ENCODE results near the gene GALNS.

The GALNS gene

GRCh38 chr16:88803264-88803987 lies 53.3 kb downstream of the GALNS start, which contains the start of gene CDT1:
TSS of gene CDT1 (plus strand) at chr16:88803789. CDS start at chr16:88803832, 43 bp downstream.
- peak within 1 kb of the TSS; percentile 98 for H3K4me3 ChIP-seq (ENCODE audit: low read depth, low read length)
- H2AFZ ChIP-seq (ENCODE audit: low read length, unreplicated experiment), result peak within 1 kb of the TSS; percentile 37
- peaks cover 33% of the 10 kb centered on the region for H3K79me2 ChIP-seq (ENCODE audit: control insufficient read depth, insufficient read depth, low read length, unreplicated experiment)
- H3K4me1 ChIP-seq (ENCODE audit: control insufficient read depth, insufficient read depth, low read length, unreplicated experiment), result peaks cover 7% of the 10 kb centered on the region
- peaks cover 13% of the 10 kb centered on the region; the same call in 1 of the 2 replicates for H3K36me3 ChIP-seq (ENCODE audit: insufficient read depth, low read length)
- H3K27me3 ChIP-seq (ENCODE audit: insufficient read depth, low read length), result no peaks in the 10 kb centered on the region
- peak within 1 kb of the TSS; percentile 67 for H3K27ac ChIP-seq (ENCODE audit: low read depth, low read length)

GRCh38 chr16:88800277-88800592 lies 56.5 kb downstream of the GALNS start:
- H3K27ac ChIP-seq (ENCODE audit: low read depth, low read length), result no peak overlapping the region
- no peak overlapping the region for H3K4me3 ChIP-seq (ENCODE audit: low read depth, low read length)
- H2AFZ ChIP-seq (ENCODE audit: low read length, unreplicated experiment), result no peak overlapping the region
- H3K27me3 ChIP-seq (ENCODE audit: insufficient read depth, low read length), result no peaks in the 10 kb centered on the region
- H3K79me2 ChIP-seq (ENCODE audit: control insufficient read depth, insufficient read depth, low read length, unreplicated experiment), result peaks cover 16% of the 10 kb centered on the region
- H3K36me3 ChIP-seq (ENCODE audit: insufficient read depth, low read length), result peaks cover under 1% of the 10 kb centered on the region; the same call in 1 of the 2 replicates
- peaks cover 6% of the 10 kb centered on the region for H3K4me1 ChIP-seq (ENCODE audit: control insufficient read depth, insufficient read depth, low read length, unreplicated experiment)

- no peaks in the 10 kb centered on the region for H3K36me3 ChIP-seq (ENCODE audit: insufficient read depth, low read length)
- H3K27ac ChIP-seq (ENCODE audit: low read depth, low read length), result no peak overlapping the region
- H3K4me1 ChIP-seq (ENCODE audit: control insufficient read depth, insufficient read depth, low read length, unreplicated experiment), result peaks cover under 1% of the 10 kb centered on the region
- no peak overlapping the region for H2AFZ ChIP-seq (ENCODE audit: low read length, unreplicated experiment)
- H3K79me2 ChIP-seq (ENCODE audit: control insufficient read depth, insufficient read depth, low read length, unreplicated experiment), result peaks cover 11% of the 10 kb centered on the region
- H3K4me3 ChIP-seq (ENCODE audit: low read depth, low read length), result no peak overlapping the region
- no peaks in the 10 kb centered on the region for H3K27me3 ChIP-seq (ENCODE audit: insufficient read depth, low read length)
Measured at GRCh38 chr16:88799569-88800276, 57.0 kb downstream of the GALNS start.

- H3K27ac ChIP-seq (ENCODE audit: low read depth, low read length), result no peak overlapping the region
- H3K4me1 ChIP-seq (ENCODE audit: control insufficient read depth, insufficient read depth, low read length, unreplicated experiment), result no peaks in the 10 kb centered on the region
- no peaks in the 10 kb centered on the region for H3K27me3 ChIP-seq (ENCODE audit: insufficient read depth, low read length)
Measured at GRCh38 chr16:88798772-88799455, 57.8 kb downstream of the GALNS start.

GRCh38 chr16:88798073-88798472 lies 58.7 kb downstream of the GALNS start:
- Histone ChIP-seq H3K27me3 (ENCODE audit: insufficient read depth, low read length) (no peaks in the 10 kb centered on the region), H3K36me3 (ENCODE audit: insufficient read depth, low read length) (no peaks in the 10 kb centered on the region), H3K4me1 (ENCODE audit: control insufficient read depth, insufficient read depth, low read length, unreplicated experiment) (no peaks in the 10 kb centered on the region), H3K27ac (ENCODE audit: low read depth, low read length) (no peak overlapping the region), H2AFZ (ENCODE audit: low read length, unreplicated experiment) (no peak overlapping the region), H3K79me2 (ENCODE audit: control insufficient read depth, insufficient read depth, low read length, unreplicated experiment) (no peaks in the 10 kb centered on the region), H3K4me3 (ENCODE audit: low read depth, low read length) (no peak overlapping the region)

More at GRCh38 chr16:88798772-88799455, 57.8 kb downstream of the GALNS start:
- Histone ChIP-seq H3K36me3 (ENCODE audit: insufficient read depth, low read length) (no peaks in the 10 kb centered on the region), H3K4me3 (ENCODE audit: low read depth, low read length) (no peak overlapping the region), H2AFZ (ENCODE audit: low read length, unreplicated experiment) (no peak overlapping the region), H3K79me2 (ENCODE audit: control insufficient read depth, insufficient read depth, low read length, unreplicated experiment) (peaks cover 3% of the 10 kb centered on the region)

GRCh38 chr16:88796278-88796677 lies 60.5 kb downstream of the GALNS start:
- Histone ChIP-seq H3K4me1 (ENCODE audit: control insufficient read depth, insufficient read depth, low read length, unreplicated experiment) (no peaks in the 10 kb centered on the region), H3K27ac (ENCODE audit: low read depth, low read length) (no peak overlapping the region), H3K36me3 (ENCODE audit: insufficient read depth, low read length) (no peaks in the 10 kb centered on the region), H3K4me3 (ENCODE audit: low read depth, low read length) (no peak overlapping the region), H3K79me2 (ENCODE audit: control insufficient read depth, insufficient read depth, low read length, unreplicated experiment) (no peaks in the 10 kb centered on the region), H2AFZ (ENCODE audit: low read length, unreplicated experiment) (no peak overlapping the region), H3K27me3 (ENCODE audit: insufficient read depth, low read length) (no peaks in the 10 kb centered on the region)

- no peak overlapping the region for H3K4me3 ChIP-seq (ENCODE audit: low read depth, low read length)
- peaks cover 8% of the 10 kb centered on the region for H3K4me1 ChIP-seq (ENCODE audit: control insufficient read depth, insufficient read depth, low read length, unreplicated experiment)
- H3K36me3 ChIP-seq (ENCODE audit: insufficient read depth, low read length), result no peaks in the 10 kb centered on the region
- no peak overlapping the region for H2AFZ ChIP-seq (ENCODE audit: low read length, unreplicated experiment)
- no peaks in the 10 kb centered on the region for H3K79me2 ChIP-seq (ENCODE audit: control insufficient read depth, insufficient read depth, low read length, unreplicated experiment)
- H3K27ac ChIP-seq (ENCODE audit: low read depth, low read length), result no peak overlapping the region
- no peaks in the 10 kb centered on the region for H3K27me3 ChIP-seq (ENCODE audit: insufficient read depth, low read length)
Measured at GRCh38 chr16:88793251-88793954, 63.3 kb downstream of the GALNS start.

- H3K36me3 ChIP-seq (ENCODE audit: insufficient read depth, low read length), result no peaks in the 10 kb centered on the region
- H3K27ac ChIP-seq (ENCODE audit: low read depth, low read length), result no peak overlapping the region
- H3K27me3 ChIP-seq (ENCODE audit: insufficient read depth, low read length), result no peaks in the 10 kb centered on the region
Measured at GRCh38 chr16:88792668-88793250, 64.0 kb downstream of the GALNS start.

GRCh38 chr16:88792078-88792550 lies 64.6 kb downstream of the GALNS start:
- H3K27me3 ChIP-seq (ENCODE audit: insufficient read depth, low read length), result no peaks in the 10 kb centered on the region
- H2AFZ ChIP-seq (ENCODE audit: low read length, unreplicated experiment), result no peak overlapping the region
- H3K27ac ChIP-seq (ENCODE audit: low read depth, low read length), result no peak overlapping the region
- H3K79me2 ChIP-seq (ENCODE audit: control insufficient read depth, insufficient read depth, low read length, unreplicated experiment), result no peaks in the 10 kb centered on the region
- H3K4me1 ChIP-seq (ENCODE audit: control insufficient read depth, insufficient read depth, low read length, unreplicated experiment), result peaks cover 8% of the 10 kb centered on the region
- no peak overlapping the region for H3K4me3 ChIP-seq (ENCODE audit: low read depth, low read length)
- no peaks in the 10 kb centered on the region for H3K36me3 ChIP-seq (ENCODE audit: insufficient read depth, low read length)

More at GRCh38 chr16:88792668-88793250, 64.0 kb downstream of the GALNS start:
- no peak overlapping the region for H3K4me3 ChIP-seq (ENCODE audit: low read depth, low read length)
- H3K4me1 ChIP-seq (ENCODE audit: control insufficient read depth, insufficient read depth, low read length, unreplicated experiment), result peaks cover 8% of the 10 kb centered on the region
- H2AFZ ChIP-seq (ENCODE audit: low read length, unreplicated experiment), result no peak overlapping the region
- H3K79me2 ChIP-seq (ENCODE audit: control insufficient read depth, insufficient read depth, low read length, unreplicated experiment), result no peaks in the 10 kb centered on the region

Measured in ACC112 (cell line).